ENCODE data around the gene CD200R1L.
A peak's percentile ranks its signal among the peaks of the same experiment; 100 is the strongest.

Gene CD200R1L

DNA sequence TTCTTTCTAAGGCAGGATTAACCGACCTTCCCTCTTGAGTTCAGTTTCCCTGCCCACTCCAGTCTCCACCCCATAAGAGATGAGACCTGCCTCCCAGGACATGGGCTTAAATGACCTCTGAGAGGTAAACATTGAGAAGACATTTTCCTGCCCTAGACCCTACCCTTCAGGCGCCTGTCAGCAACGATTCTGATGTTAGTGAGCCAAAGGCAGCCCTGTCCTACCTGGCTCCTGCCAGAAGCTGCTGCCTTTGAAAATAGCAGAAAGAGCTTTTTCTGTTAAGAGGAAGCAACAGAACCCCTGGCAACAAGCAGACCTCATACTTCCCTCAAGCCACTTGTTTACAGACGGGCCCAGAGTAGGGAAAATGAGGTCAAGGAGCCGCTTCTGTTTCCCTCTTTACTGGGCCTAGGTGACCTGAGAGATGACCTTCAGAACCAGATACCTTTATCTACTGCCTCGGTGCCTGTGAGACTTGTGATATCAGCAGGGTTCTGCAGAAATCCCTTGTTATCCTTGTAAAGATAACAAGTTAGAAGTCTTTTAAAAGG lies 52.0 kb downstream of the CD200R1L start:
- H3K27ac ChIP-seq (ENCODE audit: low read depth in 2 of 2, low read length in 2 of 2) = peak overlapping the region in 1 of 2 donors; percentile 41
- no peaks in the 10 kb centered on the region for H3K9me3 ChIP-seq (ENCODE audit: control insufficient read depth in 2 of 2, low read length in 2 of 2)

DNA sequence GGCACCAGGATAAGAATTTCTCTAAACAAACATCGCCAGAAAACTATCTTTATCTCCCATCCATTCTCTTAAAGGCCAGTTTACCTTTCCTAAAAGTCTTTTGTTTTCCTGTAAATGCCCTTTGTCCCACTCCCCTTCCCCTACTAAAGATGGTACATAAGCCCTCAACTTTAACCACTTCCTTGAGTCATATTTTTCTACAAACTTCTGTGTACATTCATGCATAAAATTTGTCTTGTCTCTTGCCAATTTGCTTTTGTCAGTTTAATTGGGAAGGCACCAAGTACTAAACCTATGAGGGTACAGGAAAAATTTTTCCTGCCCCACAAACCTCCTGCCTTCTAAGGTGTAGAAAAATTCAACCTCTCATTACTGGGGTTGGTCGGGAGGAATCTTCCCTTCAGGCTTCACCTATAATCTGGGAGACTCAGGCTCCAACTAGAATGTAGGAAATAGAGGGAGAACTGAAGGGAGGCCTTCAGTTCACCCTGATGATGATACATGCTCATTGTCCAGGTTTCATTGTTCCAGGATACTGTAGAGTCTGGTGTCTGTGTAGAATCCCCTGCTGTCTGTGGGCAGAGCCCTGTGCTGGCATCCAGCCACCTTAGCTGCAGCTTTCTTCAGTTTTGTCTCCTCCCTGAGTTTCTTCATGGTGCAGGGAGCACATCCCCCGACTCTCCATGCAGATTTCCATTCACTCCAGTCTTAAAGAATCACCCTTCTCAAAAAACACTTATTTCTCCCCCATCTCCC lies 53.2 kb downstream of the CD200R1L start:
- no peaks in the 10 kb centered on the region for H3K4me1 ChIP-seq (ENCODE audit: control insufficient read depth in 2 of 2, insufficient read depth in 2 of 2, low read length in 2 of 2)
- H3K9ac ChIP-seq (ENCODE audit: low read depth in 1 of 2, low read length in 2 of 2) = no peak overlapping the region
- H3K27ac ChIP-seq (ENCODE audit: low read depth in 2 of 2, low read length in 2 of 2) = no peak overlapping the region
- no peak overlapping the region for H3K4me3 ChIP-seq (ENCODE audit: low read length in 2 of 2)
- H3K9me3 ChIP-seq (ENCODE audit: control insufficient read depth in 2 of 2, low read length in 2 of 2) = no peaks in the 10 kb centered on the region
- no peaks in the 10 kb centered on the region for H3K36me3 ChIP-seq (ENCODE audit: control insufficient read depth in 2 of 2, insufficient read depth in 2 of 2, low read length in 2 of 2)
- no peaks in the 10 kb centered on the region for H3K27me3 ChIP-seq (ENCODE audit: control insufficient read depth in 2 of 2, insufficient read depth in 2 of 2, low read length in 2 of 2)

More for the DNA sequence above, 52.0 kb downstream of the CD200R1L start:
- Histone ChIP-seq H3K36me3 (ENCODE audit: control insufficient read depth in 2 of 2, insufficient read depth in 2 of 2, low read length in 2 of 2) (no peaks in the 10 kb centered on the region), H3K4me1 (ENCODE audit: control insufficient read depth in 2 of 2, insufficient read depth in 2 of 2, low read length in 2 of 2) (no peaks in the 10 kb centered on the region), H3K9ac (ENCODE audit: low read depth in 1 of 2, low read length in 2 of 2) (no peak overlapping the region), H3K4me3 (ENCODE audit: low read length in 2 of 2) (no peak overlapping the region), H3K27me3 (ENCODE audit: control insufficient read depth in 2 of 2, insufficient read depth in 2 of 2, low read length in 2 of 2) (no peaks in the 10 kb centered on the region)

DNA sequence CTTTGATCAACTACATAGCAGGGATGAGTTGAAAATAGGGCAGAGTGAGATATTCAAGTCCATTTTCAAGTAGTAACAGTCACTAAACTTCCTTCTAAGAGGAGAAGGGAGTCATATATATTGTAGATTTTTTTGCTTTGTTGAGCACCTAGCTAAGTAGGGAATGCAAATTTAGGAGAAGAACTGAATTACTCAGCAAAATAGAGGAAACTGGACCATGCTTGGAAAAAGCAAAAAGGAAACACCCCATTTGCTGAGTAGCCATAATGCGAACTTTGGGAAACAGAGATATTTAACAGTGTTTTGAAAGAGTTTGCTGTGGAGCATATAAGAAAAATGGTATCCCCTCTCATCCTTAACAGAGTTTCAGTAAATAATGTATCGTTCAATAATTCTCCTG lies 54.9 kb downstream of the CD200R1L start:
- Histone ChIP-seq H3K27ac (ENCODE audit: low read depth in 2 of 2, low read length in 2 of 2) (no peak overlapping the region), H3K4me1 (ENCODE audit: control insufficient read depth in 2 of 2, insufficient read depth in 2 of 2, low read length in 2 of 2) (no peaks in the 10 kb centered on the region), H3K36me3 (ENCODE audit: control insufficient read depth in 2 of 2, insufficient read depth in 2 of 2, low read length in 2 of 2) (no peaks in the 10 kb centered on the region), H3K9me3 (ENCODE audit: control insufficient read depth in 2 of 2, low read length in 2 of 2) (no peaks in the 10 kb centered on the region), H3K27me3 (ENCODE audit: control insufficient read depth in 2 of 2, insufficient read depth in 2 of 2, low read length in 2 of 2) (no peaks in the 10 kb centered on the region), H3K9ac (ENCODE audit: low read depth in 1 of 2, low read length in 2 of 2) (no peak overlapping the region), H3K4me3 (ENCODE audit: low read length in 2 of 2) (no peak overlapping the region)

DNA sequence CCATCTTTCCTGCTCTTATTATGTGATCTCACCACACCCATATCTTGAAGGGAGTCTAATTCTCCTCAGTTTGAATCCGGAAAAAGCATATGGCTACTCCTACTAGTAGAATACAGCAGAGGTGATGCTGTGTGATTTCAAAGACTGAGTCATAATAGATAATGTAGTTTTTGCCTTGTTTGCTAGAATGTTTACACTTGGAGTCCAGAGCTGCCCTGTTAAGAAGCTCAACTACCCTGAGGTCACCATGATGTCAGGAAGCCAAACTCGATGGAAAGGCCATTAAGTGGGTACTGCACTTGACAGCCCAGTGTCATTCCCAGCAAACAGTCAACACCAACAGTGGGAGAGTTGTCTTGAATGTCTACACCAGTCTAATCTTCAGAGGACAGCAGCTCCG lies 56.9 kb downstream of the CD200R1L start:
- no peak overlapping the region for H3K9ac ChIP-seq (ENCODE audit: low read depth in 1 of 2, low read length in 2 of 2)
- H3K9me3 ChIP-seq (ENCODE audit: control insufficient read depth in 2 of 2, low read length in 2 of 2) = no peaks in the 10 kb centered on the region
- no peaks in the 10 kb centered on the region for H3K36me3 ChIP-seq (ENCODE audit: control insufficient read depth in 2 of 2, insufficient read depth in 2 of 2, low read length in 2 of 2)
- no peak overlapping the region for H3K4me3 ChIP-seq (ENCODE audit: low read length in 2 of 2)
- H3K27me3 ChIP-seq (ENCODE audit: control insufficient read depth in 2 of 2, insufficient read depth in 2 of 2, low read length in 2 of 2) = no peaks in the 10 kb centered on the region
- no peak overlapping the region for H3K27ac ChIP-seq (ENCODE audit: low read depth in 2 of 2, low read length in 2 of 2)
- no peaks in the 10 kb centered on the region for H3K4me1 ChIP-seq (ENCODE audit: control insufficient read depth in 2 of 2, insufficient read depth in 2 of 2, low read length in 2 of 2)

DNA sequence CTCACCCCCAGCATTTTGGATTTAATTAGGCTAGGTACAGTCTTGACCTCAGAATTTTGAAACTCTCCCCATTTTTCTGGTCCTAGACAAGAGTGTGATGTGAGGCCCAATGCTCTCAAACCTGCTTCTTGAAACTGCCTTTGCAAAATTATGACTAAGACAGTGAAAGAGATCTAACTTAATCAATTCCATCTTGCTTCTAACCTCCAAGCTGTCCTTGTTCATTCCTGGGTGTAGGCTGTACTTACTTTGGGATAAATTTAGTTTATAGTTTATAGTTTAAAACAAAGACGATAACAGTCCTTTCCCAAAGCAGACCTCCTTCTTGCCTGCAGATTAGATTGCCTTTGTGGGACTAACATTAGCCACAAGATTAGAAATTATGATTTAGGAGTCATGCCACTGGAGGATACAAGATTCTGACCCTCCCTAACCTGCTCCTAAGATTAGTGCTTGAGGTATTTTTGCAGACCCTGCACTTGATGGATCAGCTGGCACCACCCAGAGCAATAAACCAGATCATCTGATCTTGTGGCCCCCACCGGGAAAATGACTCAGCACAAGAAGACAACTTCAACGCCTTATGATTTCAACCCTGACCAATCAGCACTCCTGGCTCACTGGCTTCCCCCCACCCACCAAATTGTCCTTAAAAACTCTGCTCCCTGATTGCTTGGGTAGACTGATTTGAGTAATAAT lies 59.6 kb downstream of the CD200R1L start:
- no peak overlapping the region for H3K9ac ChIP-seq (ENCODE audit: low read depth in 1 of 2, low read length in 2 of 2)
- H3K4me3 ChIP-seq (ENCODE audit: low read length in 2 of 2) = no peak overlapping the region
- H3K4me1 ChIP-seq (ENCODE audit: control insufficient read depth in 2 of 2, insufficient read depth in 2 of 2, low read length in 2 of 2) = no peaks in the 10 kb centered on the region
- no peaks in the 10 kb centered on the region for H3K9me3 ChIP-seq (ENCODE audit: control insufficient read depth in 2 of 2, low read length in 2 of 2)
- no peaks in the 10 kb centered on the region for H3K27me3 ChIP-seq (ENCODE audit: control insufficient read depth in 2 of 2, insufficient read depth in 2 of 2, low read length in 2 of 2)
- H3K27ac ChIP-seq (ENCODE audit: low read depth in 2 of 2, low read length in 2 of 2) = no peak overlapping the region
- H3K36me3 ChIP-seq (ENCODE audit: control insufficient read depth in 2 of 2, insufficient read depth in 2 of 2, low read length in 2 of 2) = no peaks in the 10 kb centered on the region

DNA sequence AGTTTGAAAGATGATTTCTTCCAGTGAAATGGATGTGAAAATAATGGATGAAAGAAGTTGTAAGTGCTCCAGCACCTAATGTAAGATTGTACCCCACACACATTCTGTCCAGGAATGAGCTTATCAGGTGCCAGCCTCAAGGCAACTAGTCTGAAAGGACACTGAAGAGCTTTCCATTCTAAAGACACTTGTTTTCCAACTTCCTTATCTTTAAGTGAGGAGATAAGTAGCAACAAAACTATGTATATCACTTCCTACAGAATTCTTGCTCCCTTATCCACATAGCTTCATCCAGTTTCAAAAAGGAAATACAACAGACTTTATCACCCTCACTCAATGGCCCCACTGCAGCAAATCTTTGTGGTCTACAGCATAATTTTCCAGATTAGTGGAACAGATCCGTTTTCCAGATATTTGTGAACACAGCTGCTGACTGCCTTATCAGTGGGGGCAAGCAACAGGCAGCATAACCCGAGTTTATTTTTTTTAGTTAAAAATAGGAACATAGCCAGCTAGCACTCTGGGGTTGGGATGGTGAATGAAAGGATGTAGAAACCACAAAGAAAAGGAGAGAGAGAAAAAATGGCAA lies 60.6 kb downstream of the CD200R1L start:
- no peaks in the 10 kb centered on the region for H3K4me1 ChIP-seq (ENCODE audit: control insufficient read depth in 2 of 2, insufficient read depth in 2 of 2, low read length in 2 of 2)
- no peaks in the 10 kb centered on the region for H3K36me3 ChIP-seq (ENCODE audit: control insufficient read depth in 2 of 2, insufficient read depth in 2 of 2, low read length in 2 of 2)
- no peak overlapping the region for H3K4me3 ChIP-seq (ENCODE audit: low read length in 2 of 2)
- H3K27ac ChIP-seq (ENCODE audit: low read depth in 2 of 2, low read length in 2 of 2) = no peak overlapping the region
- no peaks in the 10 kb centered on the region for H3K27me3 ChIP-seq (ENCODE audit: control insufficient read depth in 2 of 2, insufficient read depth in 2 of 2, low read length in 2 of 2)
- H3K9ac ChIP-seq (ENCODE audit: low read depth in 1 of 2, low read length in 2 of 2) = no peak overlapping the region
- H3K9me3 ChIP-seq (ENCODE audit: control insufficient read depth in 2 of 2, low read length in 2 of 2) = no peaks in the 10 kb centered on the region

DNA sequence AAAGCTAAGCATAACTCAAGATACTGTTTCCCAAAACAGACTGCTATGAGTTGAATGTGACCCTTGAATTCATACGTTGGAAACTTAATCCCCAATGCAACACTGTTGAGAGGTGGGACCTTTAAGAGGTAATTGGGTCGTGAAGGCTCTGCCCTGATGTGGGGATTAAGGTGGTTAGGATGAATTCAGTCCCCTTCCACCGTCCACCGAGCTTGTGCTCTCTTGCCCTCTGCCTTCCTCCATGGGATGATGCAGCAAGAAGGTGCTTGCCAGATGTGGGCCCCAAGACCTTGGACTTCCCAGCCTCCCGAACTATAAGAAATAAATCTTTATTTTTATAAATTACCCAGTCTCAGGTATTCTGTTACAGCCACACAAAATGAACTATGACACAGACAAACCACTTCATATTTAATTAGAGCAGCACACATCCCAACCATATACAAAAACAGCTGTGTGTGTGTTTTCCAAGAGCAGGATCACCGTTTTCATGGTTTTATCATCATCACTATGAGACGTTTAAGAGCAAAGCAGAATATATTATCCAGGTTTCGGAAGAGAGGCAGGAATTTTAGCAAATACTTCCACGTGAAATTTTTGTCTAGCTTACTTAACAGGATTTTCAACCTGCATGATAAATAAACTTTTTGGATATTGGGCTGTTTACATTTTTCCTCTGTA lies 61.2 kb downstream of the CD200R1L start:
- no peaks in the 10 kb centered on the region for H3K4me1 ChIP-seq (ENCODE audit: control insufficient read depth in 2 of 2, insufficient read depth in 2 of 2, low read length in 2 of 2)
- no peak overlapping the region for H3K9ac ChIP-seq (ENCODE audit: low read depth in 1 of 2, low read length in 2 of 2)
- no peaks in the 10 kb centered on the region for H3K36me3 ChIP-seq (ENCODE audit: control insufficient read depth in 2 of 2, insufficient read depth in 2 of 2, low read length in 2 of 2)
- no peak overlapping the region for H3K27ac ChIP-seq (ENCODE audit: low read depth in 2 of 2, low read length in 2 of 2)
- no peaks in the 10 kb centered on the region for H3K9me3 ChIP-seq (ENCODE audit: control insufficient read depth in 2 of 2, low read length in 2 of 2)
- H3K27me3 ChIP-seq (ENCODE audit: control insufficient read depth in 2 of 2, insufficient read depth in 2 of 2, low read length in 2 of 2) = no peaks in the 10 kb centered on the region
- H3K4me3 ChIP-seq (ENCODE audit: low read length in 2 of 2) = no peak overlapping the region

DNA sequence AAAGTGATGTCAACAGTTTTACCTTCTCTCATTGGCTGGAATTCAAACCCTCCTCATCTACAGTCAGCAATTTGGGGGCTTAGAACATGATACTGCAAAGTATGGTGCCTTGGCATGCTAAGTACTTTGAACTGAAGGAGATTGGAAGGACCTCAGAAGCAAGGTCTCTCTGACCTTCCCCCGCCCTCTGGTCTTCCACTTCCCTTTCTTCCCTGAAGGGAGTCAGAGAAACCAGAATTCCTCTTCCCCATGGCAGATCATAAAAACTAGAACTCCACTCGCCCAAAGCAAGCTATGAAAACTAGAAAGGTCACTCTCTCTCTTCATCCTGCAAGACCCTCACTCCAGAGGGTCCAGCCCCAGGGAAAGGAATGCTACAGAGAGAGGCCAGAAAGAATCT lies 64.2 kb downstream of the CD200R1L start:
- no peaks in the 10 kb centered on the region for H3K36me3 ChIP-seq (ENCODE audit: control insufficient read depth in 2 of 2, insufficient read depth in 2 of 2, low read length in 2 of 2)
- no peak overlapping the region for H3K9ac ChIP-seq (ENCODE audit: low read depth in 1 of 2, low read length in 2 of 2)
- H3K27me3 ChIP-seq (ENCODE audit: control insufficient read depth in 2 of 2, insufficient read depth in 2 of 2, low read length in 2 of 2) = no peaks in the 10 kb centered on the region
- H3K4me1 ChIP-seq (ENCODE audit: control insufficient read depth in 2 of 2, insufficient read depth in 2 of 2, low read length in 2 of 2) = no peaks in the 10 kb centered on the region
- H3K27ac ChIP-seq (ENCODE audit: low read depth in 2 of 2, low read length in 2 of 2) = no peak overlapping the region
- H3K4me3 ChIP-seq (ENCODE audit: low read length in 2 of 2) = no peak overlapping the region
- no peaks in the 10 kb centered on the region for H3K9me3 ChIP-seq (ENCODE audit: control insufficient read depth in 2 of 2, low read length in 2 of 2)

DNA sequence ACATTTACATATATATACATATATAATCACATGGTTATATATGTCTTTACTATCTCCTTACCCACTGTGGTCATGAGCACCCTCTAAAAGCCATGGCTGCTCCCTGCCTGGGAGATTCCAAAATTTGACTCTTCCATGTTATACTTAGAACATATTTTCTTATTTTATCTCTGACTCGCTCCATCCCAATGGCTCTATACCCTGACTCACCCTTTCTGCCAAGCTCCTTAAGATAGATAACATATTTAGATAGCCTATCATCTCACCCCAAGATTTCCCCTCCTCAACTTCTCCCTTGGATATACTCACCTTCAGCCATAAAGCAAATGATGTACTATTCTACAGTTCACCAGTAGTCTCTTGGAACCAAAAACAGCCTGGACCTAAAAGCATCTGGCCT lies 65.1 kb downstream of the CD200R1L start:
- Histone ChIP-seq H3K36me3 (ENCODE audit: control insufficient read depth in 2 of 2, insufficient read depth in 2 of 2, low read length in 2 of 2) (no peaks in the 10 kb centered on the region), H3K4me3 (ENCODE audit: low read length in 2 of 2) (no peak overlapping the region), H3K9me3 (ENCODE audit: control insufficient read depth in 2 of 2, low read length in 2 of 2) (no peaks in the 10 kb centered on the region), H3K4me1 (ENCODE audit: control insufficient read depth in 2 of 2, insufficient read depth in 2 of 2, low read length in 2 of 2) (no peaks in the 10 kb centered on the region), H3K27me3 (ENCODE audit: control insufficient read depth in 2 of 2, insufficient read depth in 2 of 2, low read length in 2 of 2) (no peaks in the 10 kb centered on the region), H3K9ac (ENCODE audit: low read depth in 1 of 2, low read length in 2 of 2) (no peak overlapping the region), H3K27ac (ENCODE audit: low read depth in 2 of 2, low read length in 2 of 2) (no peak overlapping the region)

Data from mucosa of rectum (tissue), 2 donors.